Activated CD4-positive, alpha-beta T cell treated with anti-CD3 and anti-CD28 coated beads for 24 hours (primary cell): ENCODE results near the gene SRPK2.

Experiments
- DNase-seq, 2 donors: peaks; one replicate each; pipeline ENCODE4 v3.0.0-alpha.2; 2020; ENCODE audit warnings: low read depth in 2 of 2

SRPK2 gene

DNA sequence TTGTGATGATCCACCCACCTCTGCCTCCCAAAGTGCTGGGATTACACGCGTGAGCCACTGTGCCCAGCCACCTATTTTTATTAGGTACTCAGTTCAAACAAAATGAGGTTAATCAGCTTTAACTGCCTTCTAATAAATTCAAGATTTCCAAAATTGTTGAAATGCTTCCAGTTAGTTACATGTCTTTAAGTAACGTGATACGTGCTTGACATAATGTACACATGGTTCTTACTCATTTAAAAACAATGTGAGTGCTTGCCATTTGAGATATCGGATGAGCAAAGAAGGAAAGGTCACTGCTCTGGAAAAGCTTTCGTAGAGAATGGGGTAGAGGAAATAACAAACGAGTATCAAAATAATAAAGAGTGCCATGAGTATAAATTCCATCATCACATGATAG is 291.1 kb downstream of the SRPK2 start:
- no peak for DNase-seq

- no peak for DNase-seq
Observed at GRCh38 chr7:105096306-105096705, 292.4 kb downstream of the SRPK2 start.

- no peak for DNase-seq
Observed at GRCh38 chr7:105094966-105095365, 293.8 kb downstream of the SRPK2 start.

GRCh38 chr7:105088456-105088855 is 300.3 kb downstream of the SRPK2 start:
- no peak for DNase-seq

- no peak for DNase-seq
Observed at GRCh38 chr7:105087981-105088380, 300.7 kb downstream of the SRPK2 start.

DNA sequence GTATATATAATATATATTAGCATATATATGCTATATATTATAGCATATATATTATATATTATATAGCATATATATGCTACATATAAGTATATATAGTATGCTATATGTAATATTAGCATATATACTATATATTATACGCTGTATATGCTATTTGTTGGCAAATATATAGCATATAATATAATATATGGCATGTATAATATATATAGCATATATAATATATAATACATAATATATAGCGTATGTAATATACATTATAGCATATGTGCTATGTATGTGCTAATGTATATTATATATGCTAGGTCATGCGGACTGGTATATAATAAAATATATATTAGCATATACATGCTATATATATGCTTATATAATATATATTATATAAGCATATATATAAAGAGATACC is 301.9 kb downstream of the SRPK2 start:
- DNase-seq, result no peak

DNA sequence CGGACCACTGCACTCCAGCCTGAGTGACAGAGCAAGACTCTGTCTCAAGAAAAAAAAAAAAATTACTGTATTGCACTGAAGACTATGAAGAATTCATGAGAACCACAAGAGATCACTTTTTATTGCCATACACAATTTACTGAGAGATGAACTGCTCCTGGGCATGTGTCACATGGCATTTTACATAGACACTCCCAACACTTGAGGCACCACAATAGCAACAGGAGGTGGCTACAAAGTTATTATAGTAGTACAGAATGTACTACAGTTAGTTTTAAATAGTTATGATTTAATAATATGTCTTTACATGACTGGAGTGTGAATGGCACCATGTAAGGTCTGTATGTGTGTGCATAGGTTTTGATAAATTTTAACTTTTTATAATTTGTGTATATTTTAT is 304.1 kb downstream of the SRPK2 start:
- DNase-seq, result no peak

DNA sequence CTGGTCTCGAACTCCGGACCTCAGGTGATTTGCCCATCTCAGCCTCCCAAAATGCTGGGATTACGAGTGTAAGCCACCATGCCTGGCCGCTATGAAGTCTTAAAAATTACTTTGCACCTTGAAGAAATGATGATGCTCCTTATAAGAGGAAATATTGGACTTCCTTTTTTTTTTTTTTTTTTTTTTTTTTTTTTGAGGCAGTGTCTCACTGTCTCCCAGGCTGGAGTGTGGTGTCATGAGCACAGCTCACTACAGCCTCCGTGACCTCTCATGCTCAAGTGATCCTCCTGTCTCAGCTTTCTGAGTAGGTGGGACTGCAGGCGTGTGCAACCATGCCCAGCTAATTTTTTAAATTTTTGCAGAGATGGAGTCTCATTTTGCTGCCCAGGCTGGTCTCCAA is 309.4 kb downstream of the SRPK2 start:
- DNase-seq, result no peak

GRCh38 chr7:105073143-105073542 is 315.6 kb downstream of the SRPK2 start:
- DNase-seq, result no peak

- DNase-seq, result no peak
Observed at GRCh38 chr7:105068886-105069285, 319.8 kb downstream of the SRPK2 start.

DNA sequence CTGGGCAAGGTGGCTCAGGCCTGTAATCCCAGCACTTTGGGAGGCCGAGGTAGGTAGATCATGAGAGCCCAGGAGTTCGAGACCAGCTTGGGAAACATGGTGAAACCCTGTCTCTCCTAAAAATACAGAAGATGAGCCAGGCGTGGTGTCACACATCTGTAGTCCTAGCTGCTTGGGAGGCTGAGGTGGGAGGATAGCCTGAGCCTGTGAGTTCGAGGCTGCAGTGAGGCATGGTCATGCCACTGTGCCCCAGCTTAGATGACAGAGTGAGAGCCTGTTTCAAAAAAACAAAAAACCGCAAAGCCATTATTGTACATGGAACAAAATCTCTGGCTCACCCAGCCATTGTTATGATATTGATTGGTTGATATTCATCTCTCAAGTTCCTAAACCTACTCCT is 321.0 kb downstream of the SRPK2 start:
- no peak for DNase-seq
